Prostate gland (tissue), 1 donor: ENCODE data around the gene SUPT3H.

Experiments used
- POLR2A ChIP-seq: fragments of 450-650 bp; IDR thresholded peaks from one replicate; pipeline ENCODE4 v1.6.1; 2016; ENCODE audit warnings: antibody characterized with exemption, mild to moderate bottlenecking
- POLR2AphosphoS5 ChIP-seq: sonication (generic); formaldehyde crosslinking; IDR thresholded peaks from one replicate; pipeline ENCODE4 v1.6.1; 2017; ENCODE audit warnings: antibody characterized with exemption

GRCh38 chr6:45367999-45368398 is 9.7 kb downstream of the SUPT3H start:
- TF ChIP-seq POLR2A: no peak
- no peak for TF ChIP-seq POLR2AphosphoS5
